NCI-H2081 (cell line): ENCODE data around the gene PAK5.

Source experiments
- DNase-seq, 2 experiments: peaks; one replicate each; lab custom pipeline; 2025; lab: John Stamatoyannopoulos, UW

PAK5 gene

DNA sequence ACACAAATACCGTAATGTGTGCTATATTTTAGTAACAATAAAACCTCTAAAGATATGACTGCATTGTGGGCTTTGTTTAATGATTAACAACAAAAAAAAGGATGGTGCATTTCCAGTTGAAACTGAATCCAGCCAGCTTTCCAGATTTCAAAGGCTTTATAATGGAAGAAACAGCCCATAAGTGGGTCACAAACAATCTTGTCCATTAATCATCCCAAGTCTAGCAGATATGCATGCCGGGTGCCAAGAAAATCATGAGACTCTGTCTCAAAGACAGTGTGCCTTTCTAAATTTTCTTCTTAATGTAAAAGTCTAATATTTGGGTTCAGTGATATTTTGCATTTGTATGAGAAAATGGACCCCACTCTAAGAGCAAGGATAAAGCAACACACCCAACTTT is 345.1 kb downstream of the PAK5 start:
- DNase-seq: no peak

DNA sequence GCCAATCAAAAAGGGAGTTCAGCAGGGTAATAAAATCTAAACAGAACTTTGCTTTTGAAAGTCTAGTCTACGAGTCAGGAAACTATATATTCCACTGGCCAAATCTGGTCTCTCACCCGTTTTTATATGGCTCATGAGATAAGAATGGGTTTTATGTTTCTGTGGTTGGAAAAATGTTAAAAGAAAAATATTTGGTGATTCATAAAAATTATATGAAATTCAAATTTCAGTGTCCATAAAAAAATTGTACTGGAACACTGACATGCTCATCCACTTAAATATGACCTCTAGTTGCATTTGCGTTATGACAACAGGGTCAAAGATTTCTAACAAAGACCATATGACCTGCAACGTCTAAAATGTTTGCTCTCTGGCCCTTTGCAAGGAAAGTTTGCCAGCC is 346.8 kb downstream of the PAK5 start:
- DNase-seq: no peak

DNA sequence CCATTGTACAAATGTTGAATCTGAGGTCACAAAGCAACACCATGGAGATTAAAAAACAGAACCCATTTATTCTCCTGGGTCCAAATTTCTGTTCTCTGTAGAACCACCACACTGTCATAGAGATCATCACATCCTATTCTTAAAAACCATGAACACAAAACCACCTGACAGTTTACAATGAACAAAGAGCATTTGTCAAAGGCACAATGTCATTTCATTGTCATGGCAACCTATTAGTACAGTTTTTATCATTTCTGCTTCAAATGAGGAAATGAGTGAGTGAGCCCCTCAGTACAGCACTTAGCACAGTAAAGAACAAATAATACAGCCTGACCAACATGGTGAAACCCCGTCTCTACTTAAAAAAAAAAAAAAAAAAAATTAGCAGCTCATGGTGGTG is 347.6 kb downstream of the PAK5 start:
- no peak for DNase-seq

DNA sequence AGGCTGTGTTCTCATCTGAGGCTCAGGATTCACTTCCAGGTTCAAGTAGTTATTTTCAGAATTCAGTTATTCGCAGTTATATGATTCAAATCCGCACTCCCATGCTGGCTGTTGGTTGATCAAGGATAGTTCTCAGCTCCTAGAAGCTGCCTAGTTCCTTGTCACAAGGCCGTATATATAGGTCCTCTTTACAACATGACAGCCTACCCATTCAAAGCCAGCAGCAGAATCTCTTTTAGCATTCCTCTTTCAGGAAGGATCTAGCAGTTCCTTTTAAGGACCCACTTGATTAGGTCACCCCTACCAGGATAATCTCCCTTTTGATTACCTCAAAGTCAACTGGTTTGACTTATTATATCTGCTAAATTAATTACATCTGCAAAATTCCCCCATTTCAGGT is 348.2 kb downstream of the PAK5 start:
- no peak for DNase-seq

DNA sequence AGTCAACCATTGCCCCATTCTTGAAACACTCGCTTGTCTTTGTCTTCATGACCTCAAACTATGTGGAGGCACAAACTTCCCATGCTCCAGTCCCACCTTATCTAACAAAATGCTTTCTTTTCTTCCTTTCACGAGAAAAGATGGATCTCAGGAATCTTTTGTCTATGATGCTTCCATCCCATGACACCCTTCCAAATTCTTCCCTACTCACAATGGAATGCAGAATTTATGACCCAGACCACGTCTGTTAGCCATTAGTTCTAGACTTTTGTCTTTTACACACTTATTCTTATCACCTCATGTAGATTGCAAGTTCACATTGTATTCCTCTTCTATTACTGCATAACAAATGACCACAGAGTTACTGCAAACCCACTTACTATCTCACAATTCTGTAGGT is 348.7 kb downstream of the PAK5 start:
- DNase-seq: no peak

DNA sequence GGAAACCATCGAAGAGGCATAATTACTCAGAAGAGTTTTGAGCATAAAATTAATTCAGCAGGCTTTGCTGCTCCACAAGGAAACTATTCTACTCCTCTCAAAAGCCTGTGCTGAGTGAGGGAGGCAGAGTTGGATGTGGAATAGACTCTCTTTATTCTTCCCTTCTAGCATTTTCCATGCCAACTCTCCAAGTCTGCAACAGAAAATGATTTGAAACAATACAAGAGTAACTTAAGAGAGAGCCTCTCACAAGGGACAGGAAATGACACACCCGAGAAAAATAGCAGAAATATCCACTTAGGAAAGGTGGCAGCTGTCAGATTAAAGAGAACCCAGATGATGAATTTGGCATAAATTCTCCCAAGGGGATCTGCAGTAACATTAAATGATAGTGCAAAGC is 350.8 kb downstream of the PAK5 start:
- DNase-seq: no peak
